ENCODE measurements around the gene FYCO1.

FYCO1 gene

GRCh38 chr3:45965253-45965652 lies 30.4 kb downstream of the FYCO1 start:
- no peak for DNase-seq (ENCODE audit: low spot score)

- DNase-seq (ENCODE audit: low spot score), result no peak
Measured at GRCh38 chr3:45964139-45964538, 31.5 kb downstream of the FYCO1 start.

- no peak for DNase-seq (ENCODE audit: low spot score)
Measured at GRCh38 chr3:45962033-45962432, 33.6 kb downstream of the FYCO1 start.

- DNase-seq (ENCODE audit: low spot score), result no peak
Measured at GRCh38 chr3:45960289-45960688, 35.3 kb downstream of the FYCO1 start.

- no peak for DNase-seq (ENCODE audit: low spot score)
Measured at GRCh38 chr3:45959201-45959600, 36.4 kb downstream of the FYCO1 start.

GRCh38 chr3:45958321-45958791 lies 37.3 kb downstream of the FYCO1 start:
- DNase-seq (ENCODE audit: low spot score), result no peak

GRCh38 chr3:45957586-45957985 lies 38.0 kb downstream of the FYCO1 start:
- no peak for DNase-seq (ENCODE audit: low spot score)

GRCh38 chr3:45955706-45956105 lies 39.9 kb downstream of the FYCO1 start:
- no peak for DNase-seq (ENCODE audit: low spot score)

GRCh38 chr3:45955017-45955647 lies 40.5 kb downstream of the FYCO1 start:
- DNase-seq (ENCODE audit: low spot score), result no peak

GRCh38 chr3:45954306-45954705 lies 41.3 kb downstream of the FYCO1 start:
- no peak for DNase-seq (ENCODE audit: low spot score)

GRCh38 chr3:45953536-45953935 lies 42.1 kb downstream of the FYCO1 start:
- no peak for DNase-seq (ENCODE audit: low spot score)

- DNase-seq (ENCODE audit: low spot score), result no peak
Measured at GRCh38 chr3:45952456-45952855, 43.2 kb downstream of the FYCO1 start.

- no peak for DNase-seq (ENCODE audit: low spot score)
Measured at GRCh38 chr3:45951946-45952345, 43.7 kb downstream of the FYCO1 start.

- DNase-seq (ENCODE audit: low spot score), result no peak
Measured at GRCh38 chr3:45950686-45951600, 44.7 kb downstream of the FYCO1 start.

GRCh38 chr3:45950131-45950530 lies 45.5 kb downstream of the FYCO1 start:
- DNase-seq (ENCODE audit: low spot score), result no peak

GRCh38 chr3:45949432-45949831 lies 46.2 kb downstream of the FYCO1 start:
- DNase-seq (ENCODE audit: low spot score), result no peak

GRCh38 chr3:45948881-45949280 lies 46.7 kb downstream of the FYCO1 start:
- DNase-seq (ENCODE audit: low spot score), result no peak

GRCh38 chr3:45948311-45948781 lies 47.3 kb downstream of the FYCO1 start:
- no peak for DNase-seq (ENCODE audit: low spot score)

- no peak for DNase-seq (ENCODE audit: low spot score)
Measured at GRCh38 chr3:45947361-45947760, 48.3 kb downstream of the FYCO1 start.

GRCh38 chr3:45946875-45947274 lies 48.7 kb downstream of the FYCO1 start:
- DNase-seq (ENCODE audit: low spot score), result no peak

GRCh38 chr3:45946307-45946706 lies 49.3 kb downstream of the FYCO1 start:
- DNase-seq (ENCODE audit: low spot score), result no peak

GRCh38 chr3:45944830-45945620 lies 50.6 kb downstream of the FYCO1 start:
- no peak for DNase-seq (ENCODE audit: low spot score)
